ENCODE measurements around the gene CYFIP1.

CYFIP1 gene

GRCh38 chr15:22887157-22887951 is 92.8 kb downstream of the CYFIP1 start:
- no peak for DNase-seq

- DNase-seq = no peak
Observed at GRCh38 chr15:22885120-22885519, 95.0 kb downstream of the CYFIP1 start.

GRCh38 chr15:22884344-22884743 is 95.8 kb downstream of the CYFIP1 start:
- DNase-seq = no peak

GRCh38 chr15:22883196-22883595 is 97.0 kb downstream of the CYFIP1 start:
- no peak for DNase-seq

- DNase-seq = no peak
Observed at GRCh38 chr15:22881739-22882440, 98.3 kb downstream of the CYFIP1 start.

GRCh38 chr15:22880981-22881738 is 99.0 kb downstream of the CYFIP1 start:
- DNase-seq = no peak

GRCh38 chr15:22880068-22880980 is 99.8 kb downstream of the CYFIP1 start:
- DNase-seq = no peak

GRCh38 chr15:22878103-22878502 is 102.1 kb downstream of the CYFIP1 start:
- DNase-seq = no peak

- no peak for DNase-seq
Observed at GRCh38 chr15:22877607-22878006, 102.6 kb downstream of the CYFIP1 start.

- DNase-seq = no peak
Observed at GRCh38 chr15:22877117-22877516, 103.1 kb downstream of the CYFIP1 start.

GRCh38 chr15:22874966-22875365 is 105.2 kb downstream of the CYFIP1 start:
- DNase-seq = no peak

- no peak for DNase-seq
Observed at GRCh38 chr15:22874256-22874655, 105.9 kb downstream of the CYFIP1 start.

GRCh38 chr15:22873841-22874240 is 106.3 kb downstream of the CYFIP1 start:
- DNase-seq = no peak

GRCh38 chr15:22872936-22873701 is 107.0 kb downstream of the CYFIP1 start:
- no peak for DNase-seq

- no peak for DNase-seq
Observed at GRCh38 chr15:22871481-22872086, 108.6 kb downstream of the CYFIP1 start.

GRCh38 chr15:22870865-22871264 is 109.3 kb downstream of the CYFIP1 start:
- no peak for DNase-seq

GRCh38 chr15:22869856-22870255 is 110.3 kb downstream of the CYFIP1 start:
- DNase-seq = no peak

- no peak for DNase-seq
Observed at GRCh38 chr15:22868928-22869327, 111.2 kb downstream of the CYFIP1 start.

GRCh38 chr15:22868495-22868894 is 111.7 kb downstream of the CYFIP1 start:
- no peak for DNase-seq

GRCh38 chr15:22867886-22868285 is 112.3 kb downstream of the CYFIP1 start:
- DNase-seq = no peak

GRCh38 chr15:22866079-22866478 is 114.1 kb downstream of the CYFIP1 start:
- DNase-seq = no peak
